Glomerular endothelial cell (primary cell): ENCODE data around the gene TBC1D19. TPM values are rescaled to one million over a fixed set of nuclear protein-coding genes. Genes with fewer than 3 reads are reported as not detected.
A peak's percentile ranks its signal among the peaks of the same experiment; 100 is the strongest.
"Not testable (repeated sequence)": the region's sequence is repeated elsewhere in the genome, so short reads cannot be mapped to it uniquely, and the experiment has no call there.

ENCODE experiments used
- DNase-seq: peaks from one replicate; pipeline ENCODE4 v3.0.0-alpha.2; 2011; ENCODE audit warnings: low read depth, low spot score; ENCODE audit errors: extremely low read depth
- total RNA-seq: library from RNA; depleted of rRNA; stranded (reverse); fragments of >200 nt; gene quantifications from 2 replicates; pipeline ENCODE4 v1.2.3, GENCODE V29; 2015

The TBC1D19 gene
- 14.6 and 17.8 TPM in 2 replicates for total RNA-seq

- DNase-seq, result peak; percentile 37
Measured at GRCh38 chr4:26583865-26584652, at the start of gene TBC1D19. TSS of gene TBC1D19 (plus strand) at chr4:26584084. CDS start at chr4:26584194, 110 bp downstream.

GRCh38 chr4:26542991-26543390, 40.9 kb upstream of the TBC1D19 start:
- DNase-seq, result no peak

- no peak for DNase-seq
Measured at GRCh38 chr4:26544421-26544820, 39.5 kb upstream of the TBC1D19 start.

GRCh38 chr4:26548379-26548778, 35.5 kb upstream of the TBC1D19 start:
- not testable (repeated sequence) for DNase-seq

GRCh38 chr4:26557164-26557563, 26.7 kb upstream of the TBC1D19 start:
- no peak for DNase-seq

- DNase-seq, result no peak
Measured at GRCh38 chr4:26558166-26558895, 25.6 kb upstream of the TBC1D19 start.

- DNase-seq, result no peak
Measured at GRCh38 chr4:26566133-26566532, 17.8 kb upstream of the TBC1D19 start.

- DNase-seq, result peak; percentile 62
Measured at GRCh38 chr4:26568446-26568994, 15.4 kb upstream of the TBC1D19 start.

GRCh38 chr4:26570596-26570995, 13.3 kb upstream of the TBC1D19 start:
- DNase-seq, result no peak

GRCh38 chr4:26573389-26573794, 10.5 kb upstream of the TBC1D19 start:
- DNase-seq, result no peak

GRCh38 chr4:26574563-26574962, 9.3 kb upstream of the TBC1D19 start:
- DNase-seq, result no peak

- no peak for DNase-seq
Measured at GRCh38 chr4:26576231-26576739, 7.6 kb upstream of the TBC1D19 start.

- DNase-seq, result no peak
Measured at GRCh38 chr4:26577066-26577465, 6.8 kb upstream of the TBC1D19 start.

- no peak for DNase-seq
Measured at GRCh38 chr4:26579169-26579568, 4.7 kb upstream of the TBC1D19 start.

GRCh38 chr4:26581341-26581740, 2.5 kb upstream of the TBC1D19 start:
- not testable (repeated sequence) for DNase-seq

- no peak for DNase-seq
Measured at GRCh38 chr4:26583538-26583864, 383 bp upstream of the TBC1D19 start.

GRCh38 chr4:26584725-26585124, 841 bp downstream of the TBC1D19 start:
- DNase-seq, result no peak

GRCh38 chr4:26589705-26590104, 5.8 kb downstream of the TBC1D19 start:
- DNase-seq, result no peak

GRCh38 chr4:26590639-26591038, 6.8 kb downstream of the TBC1D19 start:
- DNase-seq, result no peak

- not testable (repeated sequence) for DNase-seq
Measured at GRCh38 chr4:26593557-26593956, 9.7 kb downstream of the TBC1D19 start.

- DNase-seq, result no peak
Measured at GRCh38 chr4:26594371-26594770, 10.5 kb downstream of the TBC1D19 start.

GRCh38 chr4:26594778-26595177, 10.9 kb downstream of the TBC1D19 start:
- DNase-seq, result no peak
